ENCODE measurements around the gene FAM13A. TPM values are rescaled to one million over a fixed set of nuclear protein-coding genes. Genes with fewer than 3 reads are reported as not detected.

The FAM13A gene
- total and polyA plus RNA-seq, 10 of the 15 experiments (the other 5 are each of a cell fraction or from before 2014, with no cell fraction given): 0.05 to 1.8 (median 0.27) TPM; not detected in 1

- intact Hi-C loops (cut with micrococcal nuclease; ENCODE audit: unreplicated experiment): no loop called here
- BruUV-seq (replicated peaks): no TSS peak
- ATAC-seq (peak; percentile 58), DNase-seq (ENCODE audit: low read depth, low spot score) (no peak), FAIRE-seq (no peak)
- in situ Hi-C loops (cut with MboI): no loop called here
- Histone ChIP-seq H3K27ac (ENCODE audit: control insufficient read depth, insufficient read depth) (no peak overlapping the region), H3K9me3 (replicated peaks; ENCODE audit: control insufficient read depth, insufficient read depth, low read length) (no peaks in the 10 kb centered on the region), H4K20me1 (ENCODE audit: control insufficient read depth, insufficient read depth) (no peaks in the 10 kb centered on the region), H3K27me3 (replicated peaks in 1 of 2; ENCODE audit: control insufficient read depth in 2 of 2, insufficient read depth in 2 of 2, low read length in 1 of 2) (no peaks in the 10 kb centered on the region), H3K36me3 (ENCODE audit: control insufficient read depth in 2 of 2, insufficient read depth in 2 of 2, low read length in 1 of 2) (no peaks in the 10 kb centered on the region), H3K79me2 (ENCODE audit: control insufficient read depth, insufficient read depth, low read length) (no peaks in the 10 kb centered on the region), H2AFZ (ENCODE audit: control insufficient read depth, low read depth, low read length) (no peak overlapping the region), H3K9ac (ENCODE audit: control insufficient read depth, insufficient read depth, low read length) (no peak overlapping the region), H3K4me1 (ENCODE audit: control insufficient read depth, insufficient read depth, low read length) (no peaks in the 10 kb centered on the region), H3K4me2 (ENCODE audit: control insufficient read depth, insufficient read depth) (no peak overlapping the region), H3K4me3 (no peak overlapping the region)
- TF ChIP-seq PKNOX1 (IDR thresholded peaks at IDR 0.05) (peak; percentile 62; the same call in 1 of the 2 replicates), HDAC2 (IDR thresholded peaks at IDR 0.05) (no peak), MTA2 (IDR thresholded peaks at IDR 0.05; ENCODE audit: low read depth) (no peak)
- POLR2A ChIA-PET: interaction anchor here (1.3 kb wide), 1 partner anchor 27 kb away, joined by 4 read pairs; the partner anchor contains the start of gene FAM13A
- CTCF ChIA-PET: interaction anchor here (1.3 to 1.4 kb wide), 2 partner anchors 13 to 209 kb away, joined by 4 read pairs; no protein-coding TSS in a partner anchor
- SMC1A ChIA-PET (ENCODE audit: uncharacterized antibody, unreplicated experiment): interaction anchor here (1.3 to 2.2 kb wide), 4 partner anchors 13 to 213 kb away, joined by 3 to 8 read pairs (median 4); no protein-coding TSS in a partner anchor
- WGBS (ENCODE audit: insufficient coverage, insufficient replicate concordance, low lambda C conversion rate, missing lambda C conversion rate): 34% methylated on average over 4 of the region's 4 CpGs
- RAD21 ChIA-PET (ENCODE audit: unreplicated experiment): interaction anchor here (1.2 kb wide), 2 partner anchors 25 to 211 kb away, joined by 3 to 4 read pairs; no protein-coding TSS in a partner anchor
Measured at GRCh38 chr4:89029591-89029990, 27.4 kb downstream of the FAM13A start.

GRCh38 chr4:89026542-89026941, 30.4 kb downstream of the FAM13A start:
- no peak overlapping the region for H3K27ac ChIP-seq (ENCODE audit: control insufficient read depth, insufficient read depth)
- no peak for DNase-seq (ENCODE audit: low read depth, low spot score)
- H3K36me3 ChIP-seq (ENCODE audit: control insufficient read depth in 2 of 2, insufficient read depth in 2 of 2, low read length in 1 of 2): no peaks in the 10 kb centered on the region
- no peak overlapping the region for H2AFZ ChIP-seq (ENCODE audit: control insufficient read depth, low read depth, low read length)
- FAIRE-seq: no peak
- no peaks in the 10 kb centered on the region for H3K9me3 ChIP-seq (replicated peaks; ENCODE audit: control insufficient read depth, insufficient read depth, low read length)
- H4K20me1 ChIP-seq (ENCODE audit: control insufficient read depth, insufficient read depth): no peaks in the 10 kb centered on the region
- SMC1A ChIA-PET (ENCODE audit: uncharacterized antibody, unreplicated experiment): interaction anchor here (1.1 to 10.4 kb wide), 3 partner anchors 74 to 434 kb away, joined by 3 to 401 read pairs (median 4); partner anchors contain the start of gene HERC3
- no peak overlapping the region for H3K4me2 ChIP-seq (ENCODE audit: control insufficient read depth, insufficient read depth)
- intact Hi-C loops (cut with micrococcal nuclease; ENCODE audit: unreplicated experiment): no loop called here
- no peaks in the 10 kb centered on the region for H3K4me1 ChIP-seq (ENCODE audit: control insufficient read depth, insufficient read depth, low read length)
- WGBS (ENCODE audit: insufficient coverage, insufficient replicate concordance, low lambda C conversion rate, missing lambda C conversion rate): 49% methylated on average over 3 of the region's 3 CpGs
- POLR2A ChIA-PET: no interaction called here
- no peaks in the 10 kb centered on the region for H3K79me2 ChIP-seq (ENCODE audit: control insufficient read depth, insufficient read depth, low read length)
- in situ Hi-C loops (cut with MboI): no loop called here
- H3K27me3 ChIP-seq (replicated peaks in 1 of 2; ENCODE audit: control insufficient read depth in 2 of 2, insufficient read depth in 2 of 2, low read length in 1 of 2): no peaks in the 10 kb centered on the region
- BruUV-seq (replicated peaks): no TSS peak
- no peak for ATAC-seq
- CTCF ChIA-PET: interaction anchor here (6.5 to 10.4 kb wide), 2 partner anchors 210 to 486 kb away, joined by 68 to 433 read pairs; no protein-coding TSS in a partner anchor
- no peak overlapping the region for H3K9ac ChIP-seq (ENCODE audit: control insufficient read depth, insufficient read depth, low read length)
- RAD21 ChIA-PET (ENCODE audit: unreplicated experiment): interaction anchor here (7.4 kb wide), 1 partner anchor 208 kb away, joined by 263 read pairs; no protein-coding TSS in a partner anchor
- H3K4me3 ChIP-seq: no peak overlapping the region
- TF ChIP-seq CBX3 (IDR thresholded peaks at IDR 0.05; ENCODE audit: borderline replicate concordance, low read depth): no peak
- no peak for TF ChIP-seq ZNF622 (IDR thresholded peaks at IDR 0.05)
- no peak for TF ChIP-seq TAF1 (IDR thresholded peaks at IDR 0.05; ENCODE audit: borderline replicate concordance, low read depth, low read length)
- no peak for TF ChIP-seq ESRRA (IDR thresholded peaks at IDR 0.05; ENCODE audit: low read length)
- TF ChIP-seq RFX5 (IDR thresholded peaks at IDR 0.05; ENCODE audit: low read depth, low read length): no peak
- TF ChIP-seq BMI1 (IDR thresholded peaks at IDR 0.05; ENCODE audit: borderline replicate concordance): no peak
- TF ChIP-seq ASH2L (IDR thresholded peaks at IDR 0.05; ENCODE audit: borderline replicate concordance, low read depth): no peak
- no peak for TF ChIP-seq PML (IDR thresholded peaks at IDR 0.05; ENCODE audit: low read length)
- TF ChIP-seq IKZF1 (conservative IDR thresholded peaks at IDR 0.05): no peak
- no peak for TF ChIP-seq HCFC1 (IDR thresholded peaks at IDR 0.05; ENCODE audit: low read length)
- TF ChIP-seq RELA (IDR thresholded peaks at IDR 0.05; ENCODE audit: borderline replicate concordance, partially characterized antibody): no peak

All from GM12878 (cell line).